ENCODE data around the gene CYBRD1.

Gene CYBRD1

DNA sequence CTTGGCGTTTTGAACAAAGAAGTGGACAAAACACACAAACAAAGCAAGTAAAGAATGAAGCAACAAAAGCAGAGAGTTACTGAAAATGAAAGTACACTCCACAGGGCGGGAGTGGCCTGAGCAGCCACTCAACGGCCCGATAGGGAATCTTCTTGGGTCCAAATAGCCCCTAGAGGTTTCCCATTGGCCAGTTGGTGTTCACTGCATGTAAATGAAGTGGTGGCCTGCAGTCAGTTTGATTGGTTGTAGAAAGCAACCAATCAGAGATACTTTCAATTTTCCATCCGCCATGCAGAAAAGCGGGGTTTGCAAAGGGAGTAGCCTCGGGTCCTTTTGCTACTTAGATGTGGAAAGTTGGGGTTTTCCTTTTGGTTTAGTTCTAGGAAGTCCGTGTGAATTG, 31.6 kb downstream of the CYBRD1 start:
- DNase-seq (ENCODE audit: low spot score): no peak

DNA sequence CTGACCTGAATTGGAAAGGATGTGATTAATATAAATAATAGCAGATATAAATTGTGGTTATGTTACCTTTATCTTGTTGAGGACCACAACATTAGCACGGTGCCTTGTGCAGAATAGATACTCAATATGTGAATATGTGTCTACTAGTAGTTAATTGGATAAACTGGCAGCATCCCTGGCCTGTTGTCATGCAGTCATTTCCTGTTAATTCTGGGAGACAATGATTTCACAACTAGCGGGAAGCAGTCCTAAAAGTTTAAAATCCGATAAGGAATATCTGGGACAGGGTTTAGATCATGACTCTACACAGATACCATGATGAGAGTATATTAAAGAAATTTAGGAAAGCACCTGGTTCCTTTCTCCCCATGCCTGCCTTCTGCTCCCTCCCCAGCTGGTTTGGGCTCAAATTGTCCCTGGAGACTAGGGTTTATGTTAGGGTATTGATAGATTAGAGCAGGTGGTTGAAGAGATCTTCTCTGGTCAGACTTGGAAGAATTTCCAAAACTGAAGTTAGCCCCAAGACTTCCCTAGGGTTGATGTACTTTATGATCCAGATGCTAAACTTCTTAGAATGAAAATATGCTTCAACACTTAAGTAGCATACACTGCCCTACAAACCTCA, 32.8 kb downstream of the CYBRD1 start:
- no peak for DNase-seq (ENCODE audit: low spot score)

DNA sequence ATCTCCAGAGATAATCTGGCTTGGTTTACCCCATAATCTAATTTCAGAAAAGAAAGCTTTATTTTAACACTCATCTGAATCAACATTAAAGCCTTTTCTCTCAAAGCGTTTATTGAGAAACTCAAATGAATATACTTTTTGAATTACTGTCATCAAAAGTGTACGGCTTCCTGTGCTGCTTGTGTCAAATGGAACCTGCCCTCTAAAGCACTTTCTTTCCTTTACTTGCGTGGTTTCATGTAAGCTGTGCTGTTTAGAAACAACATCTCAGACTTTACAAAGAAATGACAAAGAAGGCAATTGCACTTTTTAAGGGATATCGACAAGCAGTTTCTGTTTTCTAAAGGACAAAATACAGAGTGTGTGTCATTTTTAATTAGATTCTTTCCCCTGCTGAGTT, 35.1 kb downstream of the CYBRD1 start:
- DNase-seq (ENCODE audit: low spot score): no peak

DNA sequence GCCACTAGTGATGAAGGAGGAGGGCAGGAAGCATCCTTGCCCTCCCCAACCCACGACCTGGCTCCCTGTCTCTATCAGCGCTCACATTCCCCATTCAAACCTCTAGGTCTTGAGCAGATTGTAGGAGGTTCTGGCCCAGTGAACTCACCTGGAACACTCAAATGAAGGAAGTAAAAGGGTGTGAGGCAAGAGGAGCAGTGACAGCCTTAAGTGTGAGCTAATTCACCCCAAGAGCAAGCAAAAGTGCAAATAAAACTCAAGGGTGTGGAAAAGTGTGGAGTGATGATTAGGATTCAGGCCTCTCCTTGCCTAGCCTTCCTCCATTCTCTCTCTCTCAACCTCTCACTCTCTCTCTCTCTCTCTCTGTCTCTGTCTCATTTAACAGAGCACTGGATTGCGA, 41.0 kb downstream of the CYBRD1 start:
- DNase-seq (ENCODE audit: low spot score): no peak

DNA sequence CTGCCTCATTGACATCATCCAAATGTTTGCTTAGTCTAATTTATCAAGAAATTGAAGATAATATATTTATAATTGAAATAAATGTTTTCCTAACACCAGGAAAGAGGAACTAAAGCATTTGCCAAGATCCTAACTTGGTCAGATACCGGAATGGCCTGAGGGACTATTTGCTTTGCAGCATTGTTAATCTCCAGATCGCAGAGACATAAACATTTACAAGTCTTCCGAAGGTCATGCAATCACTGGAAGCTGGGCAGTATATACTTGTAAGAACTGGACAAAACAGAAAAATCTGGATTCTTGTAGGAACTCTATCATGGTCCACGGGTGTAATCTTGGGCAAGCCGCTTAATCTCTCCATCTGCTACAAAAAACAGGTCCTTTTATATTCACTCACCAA, 42.2 kb downstream of the CYBRD1 start:
- DNase-seq (ENCODE audit: low spot score): no peak

DNA sequence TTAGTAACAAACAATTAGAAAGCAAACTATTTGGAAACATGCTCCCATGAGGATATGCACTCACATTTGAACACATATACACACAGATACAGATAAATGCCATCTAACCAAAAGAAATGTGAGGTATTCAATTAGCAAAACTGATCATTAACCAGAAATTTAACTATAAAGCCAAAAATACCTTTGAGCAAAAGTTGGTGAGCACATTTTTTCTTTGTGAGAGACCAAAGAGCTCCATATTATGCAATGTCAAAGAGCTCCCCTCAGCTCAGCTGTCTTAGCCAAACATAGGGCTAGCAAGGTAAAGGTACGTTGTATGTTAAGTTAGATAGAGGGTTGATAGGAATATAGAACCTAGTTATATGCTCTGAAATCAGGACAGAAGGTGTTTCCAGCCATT, 43.8 kb downstream of the CYBRD1 start:
- DNase-seq (ENCODE audit: low spot score): no peak

DNA sequence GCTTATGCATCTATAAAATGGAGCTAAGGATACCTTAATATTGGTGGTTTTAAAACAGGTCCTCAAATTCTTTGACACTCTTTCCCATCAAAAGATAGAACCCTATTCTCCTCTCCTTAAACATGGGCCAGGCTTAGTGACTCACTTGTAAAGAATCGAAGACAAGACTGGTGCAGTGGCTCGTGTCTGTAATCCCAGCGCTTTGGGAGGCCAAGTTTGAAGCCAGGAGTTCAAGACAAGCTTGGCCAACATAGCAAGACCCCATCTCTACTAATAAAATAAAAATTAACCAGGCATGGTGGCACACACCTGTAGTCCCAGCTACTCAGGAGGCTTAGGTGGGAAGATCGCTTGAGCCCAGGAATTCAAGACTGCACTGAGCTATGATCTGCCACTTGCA, 44.5 kb downstream of the CYBRD1 start:
- no peak for DNase-seq (ENCODE audit: low spot score)

DNA sequence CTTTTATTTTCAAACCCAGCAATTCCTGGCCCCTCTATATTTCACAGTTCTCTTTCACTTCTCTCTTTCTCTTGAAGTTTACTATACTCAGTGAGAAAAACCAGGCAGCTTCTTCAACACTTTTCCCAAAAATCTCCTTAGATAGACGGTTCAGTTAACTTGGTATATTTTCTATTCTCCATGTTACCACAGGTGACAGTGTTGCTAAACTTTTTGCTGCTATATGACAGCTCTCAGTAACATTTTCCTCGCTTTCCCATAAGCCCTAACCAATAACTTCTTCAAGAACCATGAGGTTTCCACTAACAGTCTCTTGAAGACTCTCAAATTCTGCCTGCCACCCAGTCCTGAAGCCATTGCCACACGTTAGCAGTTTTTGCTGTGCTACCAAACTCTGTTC, 45.8 kb downstream of the CYBRD1 start:
- DNase-seq (ENCODE audit: low spot score): no peak

DNA sequence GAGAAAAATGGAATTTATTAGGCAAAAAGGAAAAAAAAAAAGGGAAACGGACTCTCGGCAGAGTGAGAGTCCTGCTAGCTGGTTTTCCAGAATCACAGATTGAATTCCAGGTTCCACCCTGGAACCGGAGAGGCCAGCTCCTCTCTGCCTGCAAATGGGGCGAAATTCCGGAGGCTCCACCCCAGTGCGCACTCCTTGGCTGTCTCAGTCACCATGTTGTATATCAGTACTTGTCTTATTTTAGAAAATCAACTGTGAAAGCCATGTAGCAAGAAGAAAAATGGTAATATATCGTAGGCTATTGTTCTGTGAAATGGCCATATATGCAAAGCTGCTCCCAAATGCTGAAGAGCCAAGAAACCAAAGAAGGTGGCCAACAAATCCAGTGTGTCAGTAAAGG, 49.4 kb downstream of the CYBRD1 start:
- no peak for DNase-seq (ENCODE audit: low spot score)

DNA sequence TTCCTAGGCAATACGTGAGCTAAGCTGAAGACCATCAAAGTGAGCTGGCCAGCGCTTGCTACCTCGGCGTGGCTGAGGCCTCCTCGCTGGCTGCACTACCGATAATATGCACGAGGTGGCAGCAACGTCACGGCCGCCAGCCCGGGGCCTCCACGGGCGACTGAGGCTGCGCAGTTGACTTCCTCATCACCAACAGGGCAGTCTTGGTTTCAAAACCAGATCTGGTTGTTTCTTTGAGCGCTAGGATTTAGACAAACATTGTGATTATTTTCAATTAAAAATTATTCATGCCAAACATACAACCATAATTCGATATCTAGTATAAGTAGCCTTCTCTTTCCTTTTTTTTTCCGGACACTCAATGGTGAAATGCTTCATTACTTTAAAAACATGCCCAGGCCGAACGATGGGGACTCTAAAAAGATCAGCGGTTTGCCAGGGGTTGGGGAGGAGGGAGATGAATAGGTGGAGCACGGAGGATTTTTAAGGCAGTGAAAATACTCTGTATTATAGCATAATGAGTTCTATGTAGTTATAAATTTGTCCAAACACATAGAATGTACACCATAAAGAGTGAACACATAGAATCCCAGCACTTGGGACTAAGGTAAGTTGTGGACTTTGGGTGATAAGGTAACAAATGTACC, 52.0 kb downstream of the CYBRD1 start:
- DNase-seq (ENCODE audit: low spot score): peak; percentile 74

DNA sequence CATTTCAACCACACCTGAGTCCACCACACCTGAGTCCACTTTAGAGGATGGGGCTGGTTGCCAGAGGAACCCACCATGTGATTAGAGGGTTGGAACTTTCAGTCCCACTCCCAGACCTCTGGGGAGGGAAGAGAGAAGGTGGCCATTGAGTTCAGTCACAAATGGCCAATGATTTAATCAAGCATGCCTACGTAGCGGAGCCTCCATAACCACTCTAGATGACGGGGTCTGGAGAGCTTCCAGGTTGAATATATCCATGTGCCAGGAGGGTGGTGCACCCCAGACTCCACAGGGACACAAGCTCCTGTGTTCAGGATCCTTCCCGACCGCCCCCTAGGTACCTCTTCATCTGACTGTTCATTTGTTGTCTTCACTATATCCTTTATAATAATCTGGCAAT, 53.3 kb downstream of the CYBRD1 start:
- no peak for DNase-seq (ENCODE audit: low spot score)

DNA sequence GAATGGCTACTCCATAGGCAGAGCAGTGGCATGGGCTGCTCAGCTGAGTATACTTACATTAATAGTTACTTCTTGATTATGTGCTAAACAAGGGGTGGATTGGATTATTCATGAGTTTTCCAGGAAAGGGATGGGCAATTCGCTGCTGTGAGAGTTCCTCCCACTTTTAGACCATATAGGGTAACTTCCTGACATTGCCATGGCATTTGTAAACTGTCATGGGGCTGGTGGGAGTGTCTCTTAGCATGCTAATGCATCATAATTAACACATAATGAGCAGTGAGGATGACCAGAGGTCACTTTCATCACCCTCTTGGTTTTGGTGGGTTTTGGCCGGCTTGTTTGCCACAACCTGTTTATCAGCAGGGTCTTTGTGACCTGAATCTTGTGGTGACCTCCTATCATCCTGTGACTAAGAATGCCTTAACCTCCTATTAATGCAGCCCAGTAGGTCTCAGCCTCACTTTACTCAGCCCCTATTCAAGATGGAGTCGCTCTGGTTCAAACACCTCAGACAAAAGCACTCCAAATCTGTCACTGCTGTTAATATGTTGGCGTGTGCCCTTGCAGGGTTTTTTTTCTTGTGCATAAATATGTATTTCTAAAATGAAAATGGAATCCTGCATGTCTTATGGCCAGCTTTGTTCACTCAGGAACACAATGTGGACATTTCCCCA, 56.0 kb downstream of the CYBRD1 start:
- no peak for DNase-seq (ENCODE audit: low spot score)

DNA sequence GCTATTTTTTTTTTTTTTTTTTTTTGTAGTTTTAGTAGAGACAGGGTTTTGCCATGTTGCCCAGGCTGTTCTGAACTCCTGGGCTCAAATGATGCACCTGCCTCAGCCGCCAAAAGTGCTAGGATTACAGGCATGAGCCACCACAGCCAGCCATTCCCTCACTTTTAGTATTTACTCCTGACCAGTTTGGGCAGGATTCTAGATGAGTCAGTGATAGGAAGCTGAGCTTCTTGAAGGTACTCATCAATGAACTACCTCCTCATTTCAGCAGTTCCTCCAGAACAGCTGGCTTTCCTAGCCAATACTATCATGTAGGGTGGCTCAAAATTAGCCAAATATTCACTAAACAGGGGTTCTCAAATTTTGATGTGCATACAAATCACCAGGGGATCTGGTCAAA, 57.2 kb downstream of the CYBRD1 start:
- DNase-seq (ENCODE audit: low spot score): no peak

DNA sequence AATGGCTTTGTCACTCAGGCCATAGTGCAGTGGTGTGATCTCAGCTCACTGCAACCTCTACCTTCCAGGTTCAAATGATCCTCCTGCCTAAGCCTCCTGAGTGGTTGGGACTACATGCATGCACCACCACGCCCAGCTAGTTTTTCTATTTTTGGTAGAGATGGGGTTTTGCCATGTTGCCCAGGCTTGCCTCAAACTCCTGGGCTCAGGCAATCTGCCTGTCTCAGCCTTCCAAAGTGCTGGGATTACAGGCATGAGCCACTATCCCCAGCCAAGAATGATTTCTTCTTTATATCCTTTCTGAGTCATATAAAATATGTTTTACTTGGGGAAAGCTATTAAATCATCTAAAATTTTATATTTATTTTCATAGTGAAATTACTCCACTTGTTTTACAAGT, 61.3 kb downstream of the CYBRD1 start:
- DNase-seq (ENCODE audit: low spot score): no peak

DNA sequence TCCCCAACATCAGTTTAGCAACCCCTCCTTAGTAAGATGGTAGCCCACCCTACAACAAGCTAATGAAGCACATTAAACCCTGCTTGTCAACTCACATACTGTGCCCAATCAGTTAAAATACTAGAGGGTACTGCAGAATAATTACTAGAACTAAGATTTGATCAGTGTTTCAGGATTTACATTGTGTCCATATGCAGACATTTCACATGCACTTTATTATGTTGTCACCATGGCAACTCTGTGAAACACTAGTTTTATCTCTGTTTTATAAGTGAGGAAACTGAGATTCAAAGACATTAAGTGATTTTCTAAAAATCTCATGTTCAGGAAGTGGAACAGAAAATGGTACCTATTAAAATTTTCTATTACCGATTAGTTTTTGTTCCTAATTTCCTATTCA, 61.7 kb downstream of the CYBRD1 start:
- no peak for DNase-seq (ENCODE audit: low spot score)

DNA sequence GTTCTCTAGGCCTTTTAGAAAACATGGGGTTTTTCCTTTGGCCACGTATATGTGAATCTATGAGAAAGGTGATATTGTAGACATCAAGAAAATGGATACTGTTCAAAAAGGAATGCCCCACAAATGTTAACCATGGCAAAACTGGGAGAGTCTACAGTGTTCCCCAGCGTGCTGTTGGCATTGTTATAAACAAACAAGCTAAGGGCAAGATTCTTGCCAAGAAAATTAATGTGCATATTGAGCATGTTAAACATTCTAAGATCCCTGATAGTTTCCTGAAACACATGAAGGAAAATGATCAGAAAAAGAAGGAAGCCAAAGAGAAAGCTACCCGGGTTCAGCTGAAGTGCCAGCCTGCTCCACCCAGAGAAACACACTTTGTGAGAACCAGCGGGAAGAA, 64.9 kb downstream of the CYBRD1 start:
- no peak for DNase-seq (ENCODE audit: low spot score)

DNA sequence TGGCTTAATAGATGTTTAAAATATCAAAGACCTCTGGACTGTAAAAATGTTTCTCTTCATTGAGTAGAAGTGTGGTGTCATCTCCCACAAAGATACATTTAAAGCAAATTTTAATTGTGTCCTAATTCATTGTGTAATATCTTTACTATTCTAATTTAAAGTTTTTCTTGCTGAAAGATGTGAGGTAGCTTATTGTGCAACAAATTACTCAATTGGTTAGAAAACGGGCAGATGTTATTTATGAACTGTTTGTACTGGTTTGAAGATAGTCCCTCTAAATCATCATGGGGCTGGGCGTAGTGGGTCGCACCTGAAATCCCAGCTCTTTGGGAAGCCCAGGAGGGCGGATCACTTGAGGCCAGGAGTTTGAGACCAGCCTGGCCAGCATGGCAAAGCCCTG, 65.3 kb downstream of the CYBRD1 start:
- no peak for DNase-seq (ENCODE audit: low spot score)

DNA sequence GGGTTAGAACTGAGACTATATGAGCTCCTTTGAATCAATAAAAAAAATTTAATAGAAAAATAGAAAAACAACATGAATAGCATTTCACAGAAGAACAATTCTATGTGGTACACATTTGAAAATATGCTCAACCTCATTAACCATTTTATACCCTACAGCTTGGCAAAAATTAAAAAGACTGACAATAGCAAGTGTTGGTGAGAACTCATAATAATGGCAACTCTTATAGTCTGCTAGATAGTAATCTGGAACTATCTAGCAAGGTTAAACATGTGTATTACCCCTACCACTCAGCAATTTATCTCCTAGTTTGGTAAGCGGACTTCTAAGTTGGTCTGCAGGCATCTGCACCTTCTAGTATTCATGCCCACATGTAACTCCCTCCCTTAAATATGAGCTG, 67.8 kb downstream of the CYBRD1 start:
- DNase-seq (ENCODE audit: low spot score): no peak

DNA sequence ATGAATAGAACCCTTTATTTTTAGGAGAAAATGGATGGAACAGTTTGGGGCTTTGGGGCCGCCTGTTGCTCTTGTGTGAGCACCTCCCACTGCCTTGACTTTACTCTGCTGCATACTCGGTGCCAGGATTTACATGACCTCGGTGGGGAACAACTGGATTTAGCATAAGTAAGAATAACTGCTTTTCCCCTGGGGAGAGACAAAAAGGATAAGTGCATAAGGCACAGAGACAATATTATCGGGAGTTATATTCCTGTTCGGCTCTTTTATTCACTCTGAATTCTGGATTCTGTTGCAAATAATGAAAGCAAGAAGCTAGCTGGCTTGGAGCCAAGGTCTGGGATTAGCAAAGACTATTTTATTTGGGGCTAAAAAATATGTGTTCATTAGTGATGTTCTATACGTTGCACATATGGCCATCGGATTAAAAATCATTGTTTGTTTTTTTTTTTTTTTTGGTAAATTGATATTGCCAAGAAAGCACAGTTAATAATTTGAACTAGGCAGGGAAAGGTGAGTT, 69.8 kb downstream of the CYBRD1 start:
- DNase-seq (ENCODE audit: low spot score): no peak

DNA sequence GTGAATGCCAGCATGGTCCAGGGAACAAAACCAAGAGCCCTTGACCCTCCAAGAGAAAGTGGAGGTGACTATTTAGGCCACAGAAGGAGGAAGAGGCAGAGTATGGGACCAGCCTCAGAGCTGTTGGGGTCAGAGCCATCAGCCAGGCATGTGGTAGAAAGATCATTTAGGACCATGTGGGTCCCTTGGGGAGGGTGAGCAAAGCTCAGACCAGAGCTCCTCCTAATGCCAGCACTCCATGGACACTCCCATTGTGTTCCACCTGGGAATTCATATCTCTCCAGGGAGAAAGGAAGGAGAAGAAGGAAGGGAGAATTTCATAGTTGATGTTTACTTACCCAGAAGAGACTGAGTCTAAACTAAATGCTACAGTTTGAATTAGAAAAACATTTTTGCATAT, 73.2 kb downstream of the CYBRD1 start:
- DNase-seq (ENCODE audit: low spot score): no peak

DNA sequence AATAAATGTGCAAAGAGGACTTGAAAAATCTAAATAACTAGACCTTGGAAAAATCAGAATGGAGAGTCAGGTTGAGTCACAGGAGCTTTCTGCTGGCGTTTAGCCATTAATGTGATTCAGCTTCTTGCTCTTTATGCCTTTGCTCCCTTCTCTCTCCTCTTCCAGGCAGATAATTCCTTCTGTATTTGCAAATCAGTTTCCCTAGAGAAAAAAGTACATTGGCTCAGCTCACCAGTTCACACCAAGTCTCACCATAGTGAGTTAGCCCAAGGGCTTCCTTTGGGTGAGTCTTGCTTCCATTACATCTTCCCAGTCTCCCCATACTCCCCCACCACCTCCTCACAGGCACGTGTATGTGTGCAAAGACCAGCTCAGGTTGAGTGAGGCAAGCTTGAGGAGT, 73.6 kb downstream of the CYBRD1 start:
- no peak for DNase-seq (ENCODE audit: low spot score)

DNA sequence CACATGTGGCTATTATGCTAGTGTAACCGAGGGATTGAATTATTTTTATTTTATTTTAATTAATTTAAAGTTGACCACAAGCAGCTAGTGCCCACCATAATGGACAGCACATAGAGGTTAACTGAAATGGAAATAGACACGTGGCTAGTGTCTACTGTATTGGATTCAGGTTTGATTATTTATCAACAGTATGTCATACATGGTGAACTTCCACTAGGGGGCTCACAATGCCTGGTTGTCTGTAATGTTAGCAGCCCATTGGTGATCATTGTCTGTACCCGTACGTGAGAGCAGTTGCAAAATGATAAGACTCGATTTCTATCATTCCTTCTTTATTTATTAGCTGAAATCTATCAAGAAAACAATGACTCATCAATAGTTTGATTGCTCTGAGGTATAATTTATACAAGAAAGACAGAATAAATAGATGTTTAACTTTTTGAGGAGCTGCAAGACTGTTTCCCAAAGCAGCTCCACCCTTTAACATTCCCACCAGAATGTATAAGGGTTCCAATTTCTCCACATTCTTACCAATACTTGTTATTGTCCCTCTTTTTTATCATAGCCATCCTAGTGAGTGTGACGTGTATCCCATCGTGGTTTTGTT, 76.5 kb downstream of the CYBRD1 start:
- DNase-seq (ENCODE audit: low spot score): peak; percentile 60

DNA sequence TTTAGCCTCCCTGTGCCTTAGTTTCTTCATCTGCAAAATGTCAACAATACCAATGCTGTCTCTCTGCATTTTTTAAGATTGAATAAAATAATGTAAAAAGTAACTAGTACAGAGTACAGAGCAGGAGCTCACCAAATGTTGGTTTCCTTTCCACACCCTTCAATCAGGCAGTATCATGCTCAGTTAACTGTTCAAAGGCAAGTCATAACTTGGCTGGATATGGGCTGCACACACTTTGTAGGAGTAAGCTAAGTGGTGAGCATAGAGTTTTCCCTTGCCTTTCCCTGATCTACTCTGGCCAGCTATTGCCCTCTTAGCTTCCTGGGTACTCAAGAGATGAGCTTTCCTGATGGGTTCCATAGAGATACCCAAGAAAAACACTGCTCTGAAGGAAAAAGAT, 77.9 kb downstream of the CYBRD1 start:
- no peak for DNase-seq (ENCODE audit: low spot score)
